Ecto neural progenitor cell (in vitro differentiated cells): ENCODE results near the gene PLA2G1B.
A peak's percentile ranks its signal among the peaks of the same experiment; 100 is the strongest.

Experiments used
- DNase-seq: peaks from one replicate; pipeline ENCODE4 v3.0.0-alpha.2; 2018; ENCODE audit warnings: low spot score

The PLA2G1B gene

GRCh38 chr12:120327593-120327992 lies at the start of gene PLA2G1B:
Gene PLA2G1B (minus strand): TSS chr12:120327779. CDS start chr12:120327753, 26 bp downstream.
- no peak for DNase-seq

GRCh38 chr12:120376934-120377572 lies 49.5 kb upstream of the PLA2G1B start:
- no peak for DNase-seq

GRCh38 chr12:120376416-120376815 lies 48.8 kb upstream of the PLA2G1B start:
- no peak for DNase-seq

- no peak for DNase-seq
Observed at GRCh38 chr12:120376009-120376408, 48.4 kb upstream of the PLA2G1B start.

- DNase-seq = no peak
Observed at GRCh38 chr12:120373683-120374082, 46.1 kb upstream of the PLA2G1B start.

- DNase-seq = no peak
Observed at GRCh38 chr12:120370343-120371243, 43.0 kb upstream of the PLA2G1B start.

GRCh38 chr12:120369603-120370342 lies 42.2 kb upstream of the PLA2G1B start:
- no peak for DNase-seq

GRCh38 chr12:120368789-120369602 lies 41.4 kb upstream of the PLA2G1B start, which contains the start of gene MSI1:
Gene MSI1 (minus strand): TSS chr12:120369164. CDS start chr12:120369091, 73 bp downstream.
- DNase-seq = peak; percentile 81

- peak; percentile 76 for DNase-seq
Observed at GRCh38 chr12:120367924-120368788, 40.6 kb upstream of the PLA2G1B start.

GRCh38 chr12:120367233-120367923 lies 39.8 kb upstream of the PLA2G1B start:
- DNase-seq = peak; percentile 79

GRCh38 chr12:120366845-120367232 lies 39.3 kb upstream of the PLA2G1B start:
- no peak for DNase-seq

- DNase-seq = peak; percentile 51
Observed at GRCh38 chr12:120366341-120366705, 38.7 kb upstream of the PLA2G1B start.

- DNase-seq = no peak
Observed at GRCh38 chr12:120365675-120366340, 38.2 kb upstream of the PLA2G1B start.

- no peak for DNase-seq
Observed at GRCh38 chr12:120364487-120364886, 36.9 kb upstream of the PLA2G1B start.

GRCh38 chr12:120363274-120363855 lies 35.8 kb upstream of the PLA2G1B start:
- DNase-seq = no peak

- no peak for DNase-seq
Observed at GRCh38 chr12:120362516-120363273, 35.1 kb upstream of the PLA2G1B start.

GRCh38 chr12:120361506-120362208 lies 34.1 kb upstream of the PLA2G1B start:
- peak; percentile 100 for DNase-seq

GRCh38 chr12:120359128-120359527 lies 31.5 kb upstream of the PLA2G1B start:
- DNase-seq = no peak
